HepG2 (cell line): ENCODE results near the gene JMJD1C. TPM values are rescaled to one million over a fixed set of nuclear protein-coding genes. Genes with fewer than 3 reads are reported as not detected.

Source experiments
- CSRNP1 ChIP-seq: sonication (generic); formaldehyde crosslinking; IDR thresholded peaks from 2 replicates; pipeline ENCODE4 v1.8.1; 2023; ENCODE audit warnings: mild to moderate bottlenecking, missing genetic modification reagents
- DMAP1 ChIP-seq: IDR thresholded peaks from 2 replicates; pipeline ENCODE4 v1.6.1; 2016
- FOXA1 ChIP-seq, 2 experiments: fragments of 450-650 bp in 1 of 2; sonication (generic) in 1 of 2; formaldehyde crosslinking in 1 of 2; IDR thresholded peaks; 2 replicates each; pipeline versions ENCODE4 v1.4.0 to v1.6.1; 2016 to 2020; ENCODE audit warnings: missing genetic modification reagents in 1 of 2
- HOMEZ ChIP-seq: IDR thresholded peaks from 2 replicates; pipeline ENCODE4 v1.6.1; 2016; ENCODE audit warnings: low read depth
- MAF1 ChIP-seq: sonication (generic); formaldehyde crosslinking; IDR thresholded peaks from 2 replicates; pipeline ENCODE4 v1.5.0; 2020; ENCODE audit warnings: missing genetic modification reagents, borderline replicate concordance
- MAX ChIP-seq: IDR thresholded peaks from 2 replicates; pipeline ENCODE4 v1.6.1; 2012; ENCODE audit warnings: inconsistent platforms
- MXI1 ChIP-seq: IDR thresholded peaks from 3 replicates; pipeline ENCODE4 v1.6.1; 2012; ENCODE audit warnings: low read depth, low read length, inconsistent platforms, borderline replicate concordance
- NKX3-1 ChIP-seq: sonication (generic); formaldehyde crosslinking; IDR thresholded peaks from 2 replicates; pipeline ENCODE4 v1.5.0; 2020; ENCODE audit warnings: missing genetic modification reagents
- NONO ChIP-seq, 2 experiments: fragments of 450-650 bp in 1 of 2; sonication (generic) in 1 of 2; formaldehyde crosslinking in 1 of 2; IDR thresholded peaks in 1 of 2; conservative IDR thresholded peaks in 1 of 2; 2 replicates each; pipeline versions ENCODE4 v1.6.1 to v1.8.0; 2017 to 2022; ENCODE audit warnings: mild to moderate bottlenecking in 1 of 2, missing genetic modification reagents in 1 of 2, moderate library complexity in 1 of 2
- PHF21A ChIP-seq: sonication (generic); formaldehyde crosslinking; IDR thresholded peaks from 2 replicates; pipeline ENCODE4 v1.5.0; 2020; ENCODE audit warnings: mild to moderate bottlenecking, missing genetic modification reagents
- SATB2 ChIP-seq: sonication (generic); formaldehyde crosslinking; IDR thresholded peaks from 2 replicates; pipeline ENCODE4 v1.5.0; 2020; ENCODE audit warnings: missing genetic modification reagents
- SP140L ChIP-seq: sonication (generic); formaldehyde crosslinking; IDR thresholded peaks from 2 replicates; pipeline ENCODE4 v1.4.0; 2020; ENCODE audit warnings: missing genetic modification reagents, borderline replicate concordance
- SP2 ChIP-seq: sonication (generic); formaldehyde crosslinking; IDR thresholded peaks from 2 replicates; pipeline ENCODE4 v1.5.1; 2020; ENCODE audit warnings: mild to moderate bottlenecking, missing genetic modification reagents
- SP5 ChIP-seq: IDR thresholded peaks from 2 replicates; pipeline ENCODE4 v1.6.1; 2016; ENCODE audit warnings: low read depth, borderline replicate concordance
- ZNF292 ChIP-seq: sonication (generic); formaldehyde crosslinking; IDR thresholded peaks from 2 replicates; pipeline ENCODE4 v1.8.1; 2022; ENCODE audit warnings: mild to moderate bottlenecking, low read depth, missing genetic modification reagents, borderline replicate concordance
- ZNF337 ChIP-seq: sonication (generic); formaldehyde crosslinking; IDR thresholded peaks from 2 replicates; pipeline ENCODE4 v1.5.1; 2020; ENCODE audit warnings: missing genetic modification reagents, low read depth, mild to moderate bottlenecking, borderline replicate concordance
- ZNF580 ChIP-seq: IDR thresholded peaks from 2 replicates; pipeline ENCODE4 v1.6.1; 2016; ENCODE audit warnings: low read depth, borderline replicate concordance
- ZNF607 ChIP-seq: sonication (generic); formaldehyde crosslinking; IDR thresholded peaks from 2 replicates; pipeline ENCODE4 v1.5.1; 2020; ENCODE audit warnings: missing genetic modification reagents, mild to moderate bottlenecking, borderline replicate concordance
- ZNF674 ChIP-seq: sonication (generic); formaldehyde crosslinking; IDR thresholded peaks from 2 replicates; pipeline ENCODE4 v1.5.0; 2020; ENCODE audit warnings: low read depth, mild to moderate bottlenecking, missing genetic modification reagents
- polyA plus RNA-seq, 8 experiments: library from polyadenylated mRNA; depleted of rRNA in 3 of 8; stranded (reverse) in 7 of 8; unstranded in 1 of 8; fragments of >200 nt; fragmentation: Illumina TruSeq in 4 of 8; extraction: Trizol in 4 of 8; gene quantifications; 2 replicates each; pipeline versions ENCODE4 v1.2.1 to v1.2.3, GENCODE V29; 2011 to 2016; ENCODE audit warnings: low read depth in 4 of 8, missing spikeins in 1 of 8, mixed read lengths in 1 of 8; ENCODE audit not compliant: insufficient read depth in 1 of 8
- total RNA-seq, 5 experiments: library from RNA; depleted of rRNA; stranded (reverse); fragments of >200 nt; fragmentation: Illumina TruSeq; extraction: Trizol; gene quantifications; 2 replicates each; pipeline ENCODE4 v1.2.3, GENCODE V29; 2016; ENCODE audit warnings: low read depth in 1 of 5
- TF ChIP-seq, protein P1 (sequence below): sonication (generic); formaldehyde crosslinking; IDR thresholded peaks from 2 replicates; pipeline ENCODE4 v1.5.0; 2020; ENCODE audit warnings: missing genetic modification reagents
- TF ChIP-seq, protein P2 (sequence below): conservative IDR thresholded peaks from 2 replicates; pipeline ENCODE4 v1.6.1; 2018; ENCODE audit warnings: missing genetic modification reagents
- TF ChIP-seq, protein P3 (sequence below): sonication (generic); formaldehyde crosslinking; IDR thresholded peaks from 2 replicates; pipeline ENCODE4 v1.5.0; 2020; ENCODE audit warnings: mild to moderate bottlenecking, low read depth, missing genetic modification reagents, borderline replicate concordance

Gene JMJD1C
- total and polyA plus RNA-seq, 2 of the 13 experiments (the other 11 are each of a cell fraction or from before 2014, with no cell fraction given): 42.3 to 42.7 TPM

DNA sequence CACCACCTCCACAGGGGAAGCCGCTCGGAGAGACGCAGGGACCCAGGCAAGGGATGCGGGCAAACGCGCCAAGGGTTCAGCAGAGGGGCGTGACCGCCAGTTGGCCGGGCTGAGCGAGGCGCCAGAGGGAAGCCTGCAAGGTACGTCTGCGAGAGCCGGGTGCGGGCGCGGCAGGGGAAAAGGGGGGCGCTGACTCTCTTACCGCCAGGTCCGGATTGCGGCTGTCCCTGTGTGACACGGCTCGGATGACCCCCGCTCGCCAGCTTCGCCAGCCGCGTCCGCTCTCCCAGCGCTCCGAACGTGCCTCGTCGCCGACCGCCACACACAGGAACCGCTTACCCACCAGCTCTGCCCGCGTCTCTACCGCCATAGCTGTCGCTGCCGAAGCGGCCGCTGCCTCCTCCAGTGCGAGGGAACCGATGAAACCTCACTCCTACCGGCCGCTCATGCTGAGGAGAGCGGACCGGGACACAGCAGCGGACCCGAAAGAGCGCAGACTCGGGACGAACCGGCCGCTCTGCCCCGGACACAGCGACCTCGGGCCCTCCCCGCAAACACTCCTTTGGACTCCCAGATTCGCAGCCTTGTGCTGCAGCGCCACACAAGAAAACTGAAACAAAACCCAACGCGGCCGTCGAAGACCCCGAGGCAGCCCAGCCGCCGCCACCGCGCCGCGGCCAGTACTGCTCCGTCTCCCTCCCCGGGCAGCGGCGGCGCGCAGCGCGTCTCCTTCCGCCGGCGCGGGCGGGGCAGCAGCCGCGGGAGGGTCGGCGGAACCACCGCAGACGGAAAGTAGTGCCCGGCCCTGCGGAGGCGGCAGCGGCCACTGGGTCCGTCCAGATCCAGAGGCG, at the start of gene JMJD1C (continued):
- TF ChIP-seq, protein P1, sequence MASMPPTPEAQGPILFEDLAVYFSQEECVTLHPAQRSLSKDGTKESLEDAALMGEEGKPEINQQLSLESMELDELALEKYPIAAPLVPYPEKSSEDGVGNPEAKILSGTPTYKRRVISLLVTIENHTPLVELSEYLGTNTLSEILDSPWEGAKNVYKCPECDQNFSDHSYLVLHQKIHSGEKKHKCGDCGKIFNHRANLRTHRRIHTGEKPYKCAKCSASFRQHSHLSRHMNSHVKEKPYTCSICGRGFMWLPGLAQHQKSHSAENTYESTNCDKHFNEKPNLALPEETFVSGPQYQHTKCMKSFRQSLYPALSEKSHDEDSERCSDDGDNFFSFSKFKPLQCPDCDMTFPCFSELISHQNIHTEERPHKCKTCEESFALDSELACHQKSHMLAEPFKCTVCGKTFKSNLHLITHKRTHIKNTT: no peak
- TF ChIP-seq ZNF580 (CRISPR knock-in tag): no peak
- no peak for TF ChIP-seq SP140L (CRISPR knock-in tag)
- peak; percentile 59; the same call in 1 of the 2 replicates for TF ChIP-seq MAX
- TF ChIP-seq, protein P2, sequence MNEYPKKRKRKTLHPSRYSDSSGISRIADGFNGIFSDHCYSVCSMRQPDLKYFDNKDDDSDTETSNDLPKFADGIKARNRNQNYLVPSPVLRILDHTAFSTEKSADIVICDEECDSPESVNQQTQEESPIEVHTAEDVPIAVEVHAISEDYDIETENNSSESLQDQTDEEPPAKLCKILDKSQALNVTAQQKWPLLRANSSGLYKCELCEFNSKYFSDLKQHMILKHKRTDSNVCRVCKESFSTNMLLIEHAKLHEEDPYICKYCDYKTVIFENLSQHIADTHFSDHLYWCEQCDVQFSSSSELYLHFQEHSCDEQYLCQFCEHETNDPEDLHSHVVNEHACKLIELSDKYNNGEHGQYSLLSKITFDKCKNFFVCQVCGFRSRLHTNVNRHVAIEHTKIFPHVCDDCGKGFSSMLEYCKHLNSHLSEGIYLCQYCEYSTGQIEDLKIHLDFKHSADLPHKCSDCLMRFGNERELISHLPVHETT (CRISPR knock-in tag): peak; percentile 55; the same call in 1 of the 2 replicates
- peak; percentile 19 for TF ChIP-seq ZNF607 (CRISPR knock-in tag)
- peak; percentile 46; the same call in 1 of the 2 replicates for TF ChIP-seq SP5
- 0 out of 2 replicates have a peak, but pooled peaks have one; percentile 31 for TF ChIP-seq CSRNP1
- no peak for TF ChIP-seq SP2
- TF ChIP-seq DMAP1 (CRISPR knock-in tag): peak; percentile 56; the same call in 1 of the 2 replicates
- TF ChIP-seq SATB2 (CRISPR knock-in tag): peak; percentile 66; the same call in 1 of the 2 replicates
- TF ChIP-seq ZNF337 (CRISPR knock-in tag): no peak
- peak; percentile 81 for TF ChIP-seq PHF21A (CRISPR knock-in tag)
- TF ChIP-seq MXI1: peak; percentile 42; the same call in 1 of the 3 replicates
- TF ChIP-seq HOMEZ (CRISPR knock-in tag): peak; percentile 1; the same call in 1 of the 2 replicates
- TF ChIP-seq, protein P3, sequence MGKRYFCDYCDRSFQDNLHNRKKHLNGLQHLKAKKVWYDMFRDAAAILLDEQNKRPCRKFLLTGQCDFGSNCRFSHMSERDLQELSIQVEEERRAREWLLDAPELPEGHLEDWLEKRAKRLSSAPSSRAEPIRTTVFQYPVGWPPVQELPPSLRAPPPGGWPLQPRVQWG (CRISPR knock-in tag): no peak
- TF ChIP-seq MAF1 (CRISPR knock-in tag): no peak
- peak; percentile 98 for TF ChIP-seq ZNF292 (CRISPR knock-in tag)
- TF ChIP-seq FOXA1 (IDR thresholded peaks at IDR 0.05): no peak
- 0 out of 2 replicates have a peak, but pooled peaks have one; percentile 28 for TF ChIP-seq FOXA1 (CRISPR knock-in tag; IDR thresholded peaks at IDR 0.05)
- TF ChIP-seq NONO (IDR thresholded peaks at IDR 0.05): no peak
- TF ChIP-seq NONO (CRISPR knock-in tag; conservative IDR thresholded peaks at IDR 0.05): peak; percentile 67
- TF ChIP-seq NKX3-1 (CRISPR knock-in tag): no peak; the same call in 1 of the 2 replicates
- TF ChIP-seq ZNF674 (CRISPR knock-in tag): no peak
